ENCODE measurements around the gene RAD23A.

The RAD23A gene

DNA sequence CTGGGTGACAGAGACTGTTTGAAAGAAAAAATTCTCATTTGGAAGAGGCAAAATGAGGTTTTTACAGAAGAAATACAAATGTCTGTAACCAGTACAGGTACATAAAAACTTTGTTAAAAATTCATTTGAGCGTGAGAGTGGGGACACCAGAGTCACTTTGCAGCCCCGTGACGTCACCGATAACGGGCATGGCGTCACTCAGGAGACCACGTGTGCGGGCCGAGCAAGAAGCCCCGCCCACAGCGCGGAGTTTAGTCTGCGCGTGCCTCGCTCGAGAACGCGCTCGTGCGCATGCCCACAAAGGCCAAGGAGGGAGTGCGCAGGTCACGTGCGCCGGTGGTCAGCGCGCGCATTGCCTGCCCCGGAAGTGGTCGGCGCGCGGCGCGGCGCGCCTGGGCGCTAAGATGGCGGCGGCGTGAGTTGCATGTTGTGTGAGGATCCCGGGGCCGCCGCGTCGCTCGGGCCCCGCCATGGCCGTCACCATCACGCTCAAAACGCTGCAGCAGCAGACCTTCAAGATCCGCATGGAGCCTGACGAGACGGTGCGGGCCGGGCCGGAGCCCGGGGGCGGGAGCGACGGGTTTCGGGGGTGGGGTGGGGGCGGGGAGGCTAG lies at the start of gene RAD23A:
RAD23A (plus strand) TSS at position 384 of the 613 bp plus-strand sequence; CDS start at position 471, 87 bp downstream.
- TF ChIP-seq FOXM1 (IDR thresholded peaks at IDR 0.05; ENCODE audit: borderline replicate concordance, low read depth) (no peak), CREB1 (IDR thresholded peaks at IDR 0.05; ENCODE audit: low read depth) (peak; percentile 97), CEBPB (IDR thresholded peaks at IDR 0.05) (no peak), TEAD4 (IDR thresholded peaks at IDR 0.05) (0 out of 2 replicates have a peak, but pooled peaks have one; percentile 22), EGR1 (IDR thresholded peaks at IDR 0.05) (peak; percentile 56; the same call in 1 of the 2 replicates), EP300 (IDR thresholded peaks at IDR 0.05; ENCODE audit: borderline replicate concordance) (no peak), NFIC (IDR thresholded peaks at IDR 0.05) (no peak), RAD21 (IDR thresholded peaks at IDR 0.05; ENCODE audit: low read depth) (no peak), TAF1 (IDR thresholded peaks at IDR 0.05; ENCODE audit: low read depth) (peak; percentile 98), YY1 (IDR thresholded peaks at IDR 0.05; ENCODE audit: low read depth) (peak; percentile 96), ZBTB7A (IDR thresholded peaks at IDR 0.05; ENCODE audit: low read depth) (no peak), TCF12 (IDR thresholded peaks at IDR 0.05; ENCODE audit: low read depth) (no peak; the same call in 1 of the 2 replicates)
- TF ChIP-seq, protein P1, sequence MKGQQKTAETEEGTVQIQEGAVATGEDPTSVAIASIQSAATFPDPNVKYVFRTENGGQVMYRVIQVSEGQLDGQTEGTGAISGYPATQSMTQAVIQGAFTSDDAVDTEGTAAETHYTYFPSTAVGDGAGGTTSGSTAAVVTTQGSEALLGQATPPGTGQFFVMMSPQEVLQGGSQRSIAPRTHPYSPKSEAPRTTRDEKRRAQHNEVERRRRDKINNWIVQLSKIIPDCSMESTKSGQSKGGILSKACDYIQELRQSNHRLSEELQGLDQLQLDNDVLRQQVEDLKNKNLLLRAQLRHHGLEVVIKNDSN (IDR thresholded peaks at IDR 0.05): peak; percentile 99
- TF ChIP-seq, protein P2, sequence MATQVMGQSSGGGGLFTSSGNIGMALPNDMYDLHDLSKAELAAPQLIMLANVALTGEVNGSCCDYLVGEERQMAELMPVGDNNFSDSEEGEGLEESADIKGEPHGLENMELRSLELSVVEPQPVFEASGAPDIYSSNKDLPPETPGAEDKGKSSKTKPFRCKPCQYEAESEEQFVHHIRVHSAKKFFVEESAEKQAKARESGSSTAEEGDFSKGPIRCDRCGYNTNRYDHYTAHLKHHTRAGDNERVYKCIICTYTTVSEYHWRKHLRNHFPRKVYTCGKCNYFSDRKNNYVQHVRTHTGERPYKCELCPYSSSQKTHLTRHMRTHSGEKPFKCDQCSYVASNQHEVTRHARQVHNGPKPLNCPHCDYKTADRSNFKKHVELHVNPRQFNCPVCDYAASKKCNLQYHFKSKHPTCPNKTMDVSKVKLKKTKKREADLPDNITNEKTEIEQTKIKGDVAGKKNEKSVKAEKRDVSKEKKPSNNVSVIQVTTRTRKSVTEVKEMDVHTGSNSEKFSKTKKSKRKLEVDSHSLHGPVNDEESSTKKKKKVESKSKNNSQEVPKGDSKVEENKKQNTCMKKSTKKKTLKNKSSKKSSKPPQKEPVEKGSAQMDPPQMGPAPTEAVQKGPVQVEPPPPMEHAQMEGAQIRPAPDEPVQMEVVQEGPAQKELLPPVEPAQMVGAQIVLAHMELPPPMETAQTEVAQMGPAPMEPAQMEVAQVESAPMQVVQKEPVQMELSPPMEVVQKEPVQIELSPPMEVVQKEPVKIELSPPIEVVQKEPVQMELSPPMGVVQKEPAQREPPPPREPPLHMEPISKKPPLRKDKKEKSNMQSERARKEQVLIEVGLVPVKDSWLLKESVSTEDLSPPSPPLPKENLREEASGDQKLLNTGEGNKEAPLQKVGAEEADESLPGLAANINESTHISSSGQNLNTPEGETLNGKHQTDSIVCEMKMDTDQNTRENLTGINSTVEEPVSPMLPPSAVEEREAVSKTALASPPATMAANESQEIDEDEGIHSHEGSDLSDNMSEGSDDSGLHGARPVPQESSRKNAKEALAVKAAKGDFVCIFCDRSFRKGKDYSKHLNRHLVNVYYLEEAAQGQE (IDR thresholded peaks at IDR 0.05; ENCODE audit: low read depth): no peak
- TF ChIP-seq, protein P3, sequence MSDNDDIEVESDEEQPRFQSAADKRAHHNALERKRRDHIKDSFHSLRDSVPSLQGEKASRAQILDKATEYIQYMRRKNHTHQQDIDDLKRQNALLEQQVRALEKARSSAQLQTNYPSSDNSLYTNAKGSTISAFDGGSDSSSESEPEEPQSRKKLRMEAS (IDR thresholded peaks at IDR 0.05): peak; percentile 96

DNA sequence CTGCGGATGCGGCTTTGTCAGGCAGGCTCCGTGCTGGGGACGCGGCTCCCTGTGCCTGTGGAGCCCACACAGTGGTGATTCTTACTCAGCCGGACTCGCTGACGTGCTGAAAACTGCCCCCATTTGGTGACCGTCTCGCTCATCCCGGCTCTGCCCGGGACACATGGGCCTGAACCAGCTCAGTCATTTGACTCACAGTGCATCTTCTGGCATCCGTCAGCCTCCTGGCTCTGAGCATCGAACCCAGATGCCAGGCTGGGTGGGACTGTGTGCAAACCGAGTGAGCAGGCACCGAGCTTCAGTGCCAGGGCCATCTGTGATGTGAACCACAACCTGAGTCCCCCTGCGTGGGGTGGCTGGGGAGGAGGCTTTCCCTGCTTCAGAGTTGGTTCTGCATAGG lies 49.2 kb upstream of the RAD23A start:
- TF ChIP-seq CEBPB (IDR thresholded peaks at IDR 0.05) (no peak), TEAD4 (IDR thresholded peaks at IDR 0.05) (no peak), RAD21 (IDR thresholded peaks at IDR 0.05; ENCODE audit: low read depth) (no peak), ZBTB7A (IDR thresholded peaks at IDR 0.05; ENCODE audit: low read depth) (no peak), CREB1 (IDR thresholded peaks at IDR 0.05; ENCODE audit: low read depth) (no peak)
- TF ChIP-seq, protein P2 (IDR thresholded peaks at IDR 0.05; ENCODE audit: low read depth): no peak
- TF ChIP-seq, protein P1 (IDR thresholded peaks at IDR 0.05): no peak

DNA sequence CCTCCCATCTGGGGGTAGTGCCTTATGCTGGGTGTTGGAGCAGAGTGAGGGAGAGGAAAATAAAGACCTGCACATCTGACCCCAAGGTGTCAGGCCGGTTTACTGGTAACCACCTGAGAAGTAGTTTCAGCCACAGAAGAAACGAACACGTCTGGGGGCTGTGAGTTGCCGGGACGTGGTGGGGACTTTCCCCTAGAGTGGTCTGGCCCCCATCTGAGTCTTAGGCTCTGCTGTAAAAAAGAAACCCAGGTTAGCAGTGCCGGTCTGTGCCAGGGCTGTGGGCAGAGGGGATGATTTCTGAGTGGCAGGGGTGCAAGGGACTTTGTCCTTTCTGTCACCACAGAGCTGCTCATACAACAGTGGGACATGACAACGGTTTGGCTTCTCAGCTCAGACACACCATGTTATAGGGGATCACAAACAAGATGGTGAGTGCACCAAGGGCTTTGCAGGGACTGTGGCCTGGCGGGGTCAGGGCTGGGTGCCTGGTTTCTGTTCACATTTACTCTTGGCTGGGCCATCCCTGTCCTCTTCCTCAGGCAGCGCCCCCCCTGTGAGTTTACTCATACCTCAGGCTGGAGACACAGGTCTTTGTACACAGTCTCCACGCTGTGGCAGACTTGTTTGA lies 45.7 kb upstream of the RAD23A start:
- TF ChIP-seq RAD21 (IDR thresholded peaks at IDR 0.05; ENCODE audit: low read depth): no peak

DNA sequence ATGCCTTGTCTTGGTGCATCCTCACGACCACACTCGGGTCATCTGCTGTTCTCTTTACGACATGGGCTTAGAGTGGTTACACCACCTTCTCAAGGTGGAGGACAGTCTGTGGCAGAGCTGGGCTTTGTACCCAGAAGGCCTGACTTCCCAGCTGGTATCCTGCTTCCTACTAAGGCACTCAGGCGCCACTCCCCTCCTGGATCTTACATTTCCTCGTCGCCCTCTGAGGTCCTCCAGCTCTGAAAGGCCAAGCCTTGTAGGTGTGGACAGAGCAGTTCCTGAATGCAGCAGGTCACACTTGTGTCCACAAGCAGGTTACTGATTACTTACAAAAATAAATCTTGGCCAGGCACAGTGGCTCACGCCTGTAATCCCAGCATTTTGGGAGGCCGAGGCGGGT lies 38.5 kb upstream of the RAD23A start:
- TF ChIP-seq TAF1 (IDR thresholded peaks at IDR 0.05; ENCODE audit: low read depth) (no peak), ZBTB7A (IDR thresholded peaks at IDR 0.05; ENCODE audit: low read depth) (no peak), CEBPB (IDR thresholded peaks at IDR 0.05) (no peak), EGR1 (IDR thresholded peaks at IDR 0.05) (no peak), TCF12 (IDR thresholded peaks at IDR 0.05; ENCODE audit: low read depth) (no peak), TEAD4 (IDR thresholded peaks at IDR 0.05) (no peak), FOXM1 (IDR thresholded peaks at IDR 0.05; ENCODE audit: borderline replicate concordance, low read depth) (no peak), NFIC (IDR thresholded peaks at IDR 0.05) (no peak), RAD21 (IDR thresholded peaks at IDR 0.05; ENCODE audit: low read depth) (no peak), CREB1 (IDR thresholded peaks at IDR 0.05; ENCODE audit: low read depth) (no peak), YY1 (IDR thresholded peaks at IDR 0.05; ENCODE audit: low read depth) (no peak), EP300 (IDR thresholded peaks at IDR 0.05; ENCODE audit: borderline replicate concordance) (no peak)
- TF ChIP-seq, protein P3 (IDR thresholded peaks at IDR 0.05): no peak
- TF ChIP-seq, protein P2 (IDR thresholded peaks at IDR 0.05; ENCODE audit: low read depth): no peak
- TF ChIP-seq, protein P1 (IDR thresholded peaks at IDR 0.05): no peak
